K562 (cell line): ENCODE results near the gene ERP44. TPM values are rescaled to one million over a fixed set of nuclear protein-coding genes. Genes with fewer than 3 reads are reported as not detected.
A peak's percentile ranks its signal among the peaks of the same experiment; 100 is the strongest.

Experiments
- ATAC-seq: fragments of 200-7000 bp; cut with Tn5 transposase; 3 replicates; pipeline ENCODE4 v1.9.1; 2020; ENCODE audit warnings: moderate library complexity
- BruUV-seq: library from RNA; stranded (reverse); fragments of 400-500 nt; replicated peaks from 2 replicates; lab custom pipeline; 2021; lab: Mats Ljungman, UMichigan
- CTCF ChIA-PET: fragments of 300-600 bp; formaldehyde crosslinking; extraction: SDS; loops from one replicate; lab custom pipeline; 2021; ENCODE audit warnings: low intra/inter-chr PET ratio; lab: Yijun Ruan, JAX
- POLR2A ChIA-PET: fragments of 300-600, 350-650 bp; sonication (Branson Sonifier 250); formaldehyde crosslinking; extraction: SDS; loops from one replicate; lab custom pipeline; 2021; ENCODE audit warnings: antibody characterized with exemption, inconsistent platforms; lab: Yijun Ruan, JAX
- DNase-seq, 4 experiments: peaks; one replicate each; pipeline versions ENCODE4 v3.0.0 to v3.0.0-alpha.2; 2011 to 2018; ENCODE audit warnings: low spot score in 3 of 4, mixed read lengths in 3 of 4; ENCODE audit errors: extremely low read depth in 1 of 4
- FAIRE-seq: peaks from 2 replicates; lab custom pipeline; 2011; peaks lifted over from hg19 to GRCh38; lab: Jason Lieb, UNC
- H2AFZ ChIP-seq: 2 replicates; pipeline ENCODE4 v1.6.0; 2011; ENCODE audit warnings: low read depth, low read length, control low read depth, inconsistent platforms
- H3K27ac ChIP-seq: fragments of 200-600 bp; 3 replicates; pipeline ENCODE4 v1.8.0; 2011; ENCODE audit warnings: low read depth, mild to moderate bottlenecking, control low read depth, inconsistent platforms, low read length, moderate library complexity, mixed read lengths; ENCODE audit errors: extremely low read depth
- H3K27me3 ChIP-seq, 2 experiments: fragments of 300-600 bp in 1 of 2; 2 replicates in 1 of 2; 3 replicates in 1 of 2; pipeline versions ENCODE4 v1.6.0 to v1.8.0; 2011; ENCODE audit warnings: inconsistent platforms in 2 of 2, low read length in 2 of 2, mild to moderate bottlenecking in 1 of 2, mixed read lengths in 1 of 2, moderate library complexity in 1 of 2; ENCODE audit not compliant: control insufficient read depth in 2 of 2, insufficient read depth in 2 of 2
- H3K36me3 ChIP-seq: fragments of 300-600 bp; 3 replicates; pipeline ENCODE4 v1.8.0; 2011; ENCODE audit warnings: mild to moderate bottlenecking, low read length, inconsistent platforms; ENCODE audit not compliant: control insufficient read depth, insufficient read depth
- H3K4me1 ChIP-seq, 2 experiments: fragments of 200-600 bp in 1 of 2; replicated peaks in 1 of 2; 2 replicates in 1 of 2; 3 replicates in 1 of 2; pipeline versions ENCODE4 v1.5.1 to v1.8.0; 2011; ENCODE audit warnings: inconsistent platforms in 2 of 2, low read length in 2 of 2, mild to moderate bottlenecking in 1 of 2, mixed read lengths in 1 of 2, moderate library complexity in 1 of 2; ENCODE audit not compliant: control insufficient read depth in 2 of 2, insufficient read depth in 2 of 2
- H3K4me2 ChIP-seq: 2 replicates; pipeline ENCODE4 v1.6.1; 2011; ENCODE audit warnings: low read length, control low read depth, inconsistent platforms, mixed read lengths; ENCODE audit not compliant: insufficient read depth
- H3K4me3 ChIP-seq: fragments of 200-600 bp; sonication (generic), shearing (Covaris generic); 2 replicates; pipeline ENCODE4 v1.5.1; 2016; ENCODE audit warnings: control low read depth, inconsistent platforms
- H3K79me2 ChIP-seq: fragments of 200-600 bp; 3 replicates; pipeline ENCODE4 v1.8.0; 2011; ENCODE audit warnings: low read length, inconsistent platforms; ENCODE audit not compliant: control insufficient read depth, insufficient read depth
- H3K9ac ChIP-seq, 2 experiments: 2 replicates each; pipeline versions ENCODE4 v1.6.0 to v1.6.1; 2011; ENCODE audit warnings: low read depth in 2 of 2, low read length in 2 of 2, control low read depth in 1 of 2, inconsistent platforms in 1 of 2, mild to moderate bottlenecking in 1 of 2, mixed read lengths in 1 of 2; ENCODE audit not compliant: insufficient read depth in 1 of 2
- H3K9me1 ChIP-seq: one replicate; pipeline ENCODE4 v1.6.0; 2011; ENCODE audit warnings: inconsistent platforms, mild to moderate bottlenecking, low read length, moderate library complexity; ENCODE audit not compliant: control insufficient read depth, insufficient read depth
- H3K9me3 ChIP-seq: replicated peaks from 2 replicates; pipeline ENCODE4 v1.5.1; 2011; ENCODE audit warnings: low read depth, low read length, inconsistent platforms; ENCODE audit not compliant: control insufficient read depth, insufficient read depth
- H4K20me1 ChIP-seq: replicated peaks from 2 replicates; pipeline ENCODE4 v1.6.1; 2011; ENCODE audit warnings: low read length, inconsistent platforms, mixed read lengths; ENCODE audit not compliant: control insufficient read depth, insufficient read depth
- C11orf30 ChIP-seq: fragments of 450-650 bp; IDR thresholded peaks from 2 replicates; pipeline ENCODE4 v1.6.1; 2016; ENCODE audit warnings: low read depth, mild to moderate bottlenecking
- HDAC6 ChIP-seq: IDR thresholded peaks from 2 replicates; pipeline ENCODE4 v1.6.1; 2012; ENCODE audit warnings: low read depth, mild to moderate bottlenecking, control low read depth, inconsistent platforms, low read length, moderate library complexity
- MAFG ChIP-seq: fragments of 450-650 bp; conservative IDR thresholded peaks from 2 replicates; pipeline ENCODE4 v1.6.1; 2016; ENCODE audit warnings: missing genetic modification characterization, missing compliant biosample characterization
- ZBTB9 ChIP-seq: fragments of 450-650 bp; formaldehyde crosslinking; IDR thresholded peaks from 2 replicates; pipeline ENCODE4 v1.4.0; 2020; ENCODE audit warnings: mild to moderate bottlenecking, moderate library complexity
- ZHX1 ChIP-seq: fragments of 150-350 bp; conservative IDR thresholded peaks from 2 replicates; pipeline ENCODE4 v1.6.1; 2014; ENCODE audit warnings: low read length
- ZNF316 ChIP-seq: fragments of 450-650 bp; IDR thresholded peaks from 2 replicates; pipeline ENCODE4 v1.6.1; 2016
- ZNF431 ChIP-seq: sonication (generic); formaldehyde crosslinking; IDR thresholded peaks from 2 replicates; pipeline ENCODE4 v1.8.0; 2022; ENCODE audit warnings: mild to moderate bottlenecking, missing genetic modification reagents
- WGBS: fragments of 100-300 bp; shearing (Covaris generic); methylation state at CpG from one replicate; pipeline ENCODE4 v1.1.6; 2016; ENCODE audit warnings: low coverage, mixed read lengths; ENCODE audit not compliant: insufficient coverage; ENCODE audit errors: missing lambda C conversion rate; 5-methylcytosine and 5-hydroxymethylcytosine counted together
- in situ Hi-C: fragments of 300-500 bp; cut with MboI; formaldehyde crosslinking; loops from 4 replicates; pipeline ENCODE4 v1.15.0; 2018; ENCODE audit warnings: inconsistent platforms, mixed read lengths
- intact Hi-C: fragments of 100-400 bp; cut with micrococcal nuclease; formaldehyde crosslinking; loops from 2 replicates; pipeline ENCODE4 v1.14.2; 2022
- polyA plus RNA-seq, 8 experiments: library from polyadenylated mRNA; depleted of rRNA in 4 of 8; stranded (reverse) in 5 of 8; unstranded in 3 of 8; fragments of >200 nt; fragmentation: Nextera tagmentation in 2 of 8; fragmentation: Illumina TruSeq in 1 of 8; extraction: Ambion mirVana in 2 of 8; extraction: Trizol in 1 of 8; gene quantifications; 2 replicates each; pipeline versions ENCODE4 v1.2.1 to v1.2.3, GENCODE V29; 2011 to 2014; ENCODE audit warnings: inconsistent platforms in 1 of 8, missing spikeins in 1 of 8
- total RNA-seq, 7 experiments: library from RNA; depleted of rRNA in 6 of 7; stranded (reverse); fragments of >200 nt in 6 of 7; fragmentation: Illumina TruSeq in 2 of 7; extraction: Trizol in 2 of 7; gene quantifications; 2 replicates each; pipeline versions ENCODE4 v1.2.1 to v1.2.3, GENCODE V29; 2011 to 2021; ENCODE audit warnings: low replicate concordance in 1 of 7

Gene ERP44
- total and polyA plus RNA-seq, 9 of the 15 experiments (the other 6 are each of a cell fraction or from before 2014, with no cell fraction given): 9.2 to 23.4 (median 13.6) TPM

- TF ChIP-seq ZBTB9 (CRISPR knock-in tag) (no peak), ZHX1 (no peak)
- TF ChIP-seq, all 486 proteins: peak for 0
Measured at GRCh38 chr9:99971410-99971809, 127.4 kb downstream of the ERP44 start (continued).

GRCh38 chr9:99970481-99970880, 128.3 kb downstream of the ERP44 start:
- H2AFZ ChIP-seq: no peak overlapping the region
- H4K20me1 ChIP-seq: no peaks in the 10 kb centered on the region
- H3K27ac ChIP-seq: no peak overlapping the region
- 93% methylated on average over 2 of the region's 2 CpGs for WGBS
- H3K9me3 ChIP-seq: no peaks in the 10 kb centered on the region
- ATAC-seq (no peak), FAIRE-seq (no peak), DNase-seq (no peak)
- peaks cover 7% of the 10 kb centered on the region; the same call in 2 of the 3 replicates for H3K36me3 ChIP-seq
- no peaks in the 10 kb centered on the region for H3K27me3 ChIP-seq
- no peak for TF ChIP-seq HDAC6
- TF ChIP-seq ZNF431: no peak
- peak; percentile 45 for TF ChIP-seq C11orf30
- TF ChIP-seq ZNF316: peak; percentile 81
- TF ChIP-seq MAFG (tag): peak; percentile 42
- H3K4me2 ChIP-seq: no peak overlapping the region
- in situ Hi-C loops: no loop called here
- no peak overlapping the region for H3K9ac ChIP-seq
- intact Hi-C loops: loop anchor here (10.0 kb wide), 1 partner anchor 146 kb away; the partner anchor contains the start of gene NR4A3
- BruUV-seq: no TSS peak
- no peaks in the 10 kb centered on the region for H3K79me2 ChIP-seq
- H3K9me1 ChIP-seq: no peaks in the 10 kb centered on the region
- CTCF ChIA-PET: no interaction called here
- no peak overlapping the region for H3K4me3 ChIP-seq
- POLR2A ChIA-PET: no interaction called here
- no peaks in the 10 kb centered on the region for H3K4me1 ChIP-seq
